GM21447 (cell line): ENCODE data around the gene FBN3.

Experiments
- ATAC-seq: cut with Tn5 transposase; IDR thresholded peaks from one replicate; pipeline ENCODE4 v1.9.1; 2021; ENCODE audit not compliant: unreplicated experiment

The FBN3 gene

GRCh38 chr19:8148410-8149260, 757 bp downstream of the FBN3 start:
- ATAC-seq: no peak

- no peak for ATAC-seq
Observed at GRCh38 chr19:8148088-8148409, 1.3 kb downstream of the FBN3 start.

- no peak for ATAC-seq
Observed at GRCh38 chr19:8147582-8147978, 1.8 kb downstream of the FBN3 start.

- no peak for ATAC-seq
Observed at GRCh38 chr19:8146877-8147581, 2.4 kb downstream of the FBN3 start.

- ATAC-seq: no peak
Observed at GRCh38 chr19:8144273-8144995, 5.0 kb downstream of the FBN3 start.

- ATAC-seq: no peak
Observed at GRCh38 chr19:8143041-8143440, 6.4 kb downstream of the FBN3 start.

GRCh38 chr19:8142513-8142900, 6.9 kb downstream of the FBN3 start:
- no peak for ATAC-seq

GRCh38 chr19:8141726-8142512, 7.5 kb downstream of the FBN3 start:
- no peak for ATAC-seq

GRCh38 chr19:8138201-8138600, 11.2 kb downstream of the FBN3 start:
- ATAC-seq: no peak

GRCh38 chr19:8137425-8137824, 12.0 kb downstream of the FBN3 start:
- ATAC-seq: no peak

GRCh38 chr19:8135946-8136618, 13.3 kb downstream of the FBN3 start:
- no peak for ATAC-seq

- no peak for ATAC-seq
Observed at GRCh38 chr19:8132858-8133458, 16.4 kb downstream of the FBN3 start.

GRCh38 chr19:8131517-8131916, 17.9 kb downstream of the FBN3 start:
- no peak for ATAC-seq

GRCh38 chr19:8129061-8129618, 20.3 kb downstream of the FBN3 start:
- no peak for ATAC-seq

GRCh38 chr19:8128551-8128950, 20.8 kb downstream of the FBN3 start:
- ATAC-seq: no peak

- no peak for ATAC-seq
Observed at GRCh38 chr19:8127311-8127710, 22.1 kb downstream of the FBN3 start.

- no peak for ATAC-seq
Observed at GRCh38 chr19:8126511-8126910, 22.9 kb downstream of the FBN3 start.

- ATAC-seq: no peak
Observed at GRCh38 chr19:8126008-8126407, 23.4 kb downstream of the FBN3 start.

- ATAC-seq: no peak
Observed at GRCh38 chr19:8123683-8124082, 25.7 kb downstream of the FBN3 start.
